ENCODE data around the gene SNX3.
"Not testable (repeated sequence)": the region's sequence is repeated elsewhere in the genome, so short reads cannot be mapped to it uniquely, and the experiment has no call there.

The SNX3 gene

DNA sequence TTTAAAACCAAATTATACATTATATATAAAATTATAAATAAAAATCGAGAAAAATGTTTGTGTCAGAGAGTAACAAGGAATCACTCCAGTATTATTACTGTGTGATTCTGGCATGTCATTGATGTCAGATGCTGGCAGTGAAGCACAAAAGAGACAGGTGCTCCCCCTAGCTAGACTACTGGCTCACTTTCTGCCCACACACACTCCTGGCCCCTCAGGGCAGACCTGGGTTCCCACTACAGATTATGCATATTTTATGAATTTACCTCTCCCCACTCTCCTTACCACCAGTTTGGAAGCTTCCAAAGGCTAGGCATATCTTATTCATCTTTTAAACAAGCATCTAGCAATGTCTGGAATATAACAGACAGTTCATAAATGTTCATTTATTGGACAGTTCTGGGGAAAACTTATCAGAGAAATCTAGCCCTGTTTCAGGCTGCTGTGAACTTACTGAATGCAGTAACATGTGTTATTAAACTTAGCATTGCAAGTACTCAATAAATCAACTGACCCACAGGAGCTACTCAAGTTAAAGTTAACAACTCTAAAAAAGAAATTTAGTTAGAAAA is 12.8 kb downstream of the SNX3 start:
- no peaks in the 10 kb centered on the region for H4K20me1 ChIP-seq (ENCODE audit: insufficient read depth, low read length)
- no peak overlapping the region for H3K4me3 ChIP-seq (ENCODE audit: low read depth, low read length, poor library complexity, severe bottlenecking)
- no peaks in the 10 kb centered on the region for H3F3A ChIP-seq (ENCODE audit: insufficient read depth, low read length)
- H3K27ac ChIP-seq (ENCODE audit: low read depth, low read length, poor library complexity, severe bottlenecking), result no peak overlapping the region
- peaks cover 48% of the 10 kb centered on the region for H3K36me3 ChIP-seq (ENCODE audit: insufficient read depth, low read length)
- no peak for TF ChIP-seq EZH2 (IDR thresholded peaks at IDR 0.05; ENCODE audit: borderline replicate concordance, low read length)
- TF ChIP-seq, protein P1, sequence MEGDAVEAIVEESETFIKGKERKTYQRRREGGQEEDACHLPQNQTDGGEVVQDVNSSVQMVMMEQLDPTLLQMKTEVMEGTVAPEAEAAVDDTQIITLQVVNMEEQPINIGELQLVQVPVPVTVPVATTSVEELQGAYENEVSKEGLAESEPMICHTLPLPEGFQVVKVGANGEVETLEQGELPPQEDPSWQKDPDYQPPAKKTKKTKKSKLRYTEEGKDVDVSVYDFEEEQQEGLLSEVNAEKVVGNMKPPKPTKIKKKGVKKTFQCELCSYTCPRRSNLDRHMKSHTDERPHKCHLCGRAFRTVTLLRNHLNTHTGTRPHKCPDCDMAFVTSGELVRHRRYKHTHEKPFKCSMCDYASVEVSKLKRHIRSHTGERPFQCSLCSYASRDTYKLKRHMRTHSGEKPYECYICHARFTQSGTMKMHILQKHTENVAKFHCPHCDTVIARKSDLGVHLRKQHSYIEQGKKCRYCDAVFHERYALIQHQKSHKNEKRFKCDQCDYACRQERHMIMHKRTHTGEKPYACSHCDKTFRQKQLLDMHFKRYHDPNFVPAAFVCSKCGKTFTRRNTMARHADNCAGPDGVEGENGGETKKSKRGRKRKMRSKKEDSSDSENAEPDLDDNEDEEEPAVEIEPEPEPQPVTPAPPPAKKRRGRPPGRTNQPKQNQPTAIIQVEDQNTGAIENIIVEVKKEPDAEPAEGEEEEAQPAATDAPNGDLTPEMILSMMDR (IDR thresholded peaks at IDR 0.05; ENCODE audit: low read length), result 0 out of 2 replicates have a peak, but pooled peaks have one; percentile 7
- H3K9me2 ChIP-seq (ENCODE audit: low read depth, low read length), result no peaks in the 10 kb centered on the region
- no peaks in the 10 kb centered on the region for H3K9me3 ChIP-seq (ENCODE audit: low read length)
- peaks cover 24% of the 10 kb centered on the region for H3K4me1 ChIP-seq (ENCODE audit: insufficient read depth, low read length, severe bottlenecking)
- peaks cover 67% of the 10 kb centered on the region for H3K79me2 ChIP-seq (ENCODE audit: insufficient read depth, low read length)
- H2AFZ ChIP-seq (ENCODE audit: low read length), result no peak overlapping the region
- H3K4me2 ChIP-seq (ENCODE audit: low read length), result no peak overlapping the region
- H3K27me3 ChIP-seq (ENCODE audit: insufficient read depth, low read length), result no peaks in the 10 kb centered on the region
- no peak overlapping the region for H3K9ac ChIP-seq (ENCODE audit: low read length)

DNA sequence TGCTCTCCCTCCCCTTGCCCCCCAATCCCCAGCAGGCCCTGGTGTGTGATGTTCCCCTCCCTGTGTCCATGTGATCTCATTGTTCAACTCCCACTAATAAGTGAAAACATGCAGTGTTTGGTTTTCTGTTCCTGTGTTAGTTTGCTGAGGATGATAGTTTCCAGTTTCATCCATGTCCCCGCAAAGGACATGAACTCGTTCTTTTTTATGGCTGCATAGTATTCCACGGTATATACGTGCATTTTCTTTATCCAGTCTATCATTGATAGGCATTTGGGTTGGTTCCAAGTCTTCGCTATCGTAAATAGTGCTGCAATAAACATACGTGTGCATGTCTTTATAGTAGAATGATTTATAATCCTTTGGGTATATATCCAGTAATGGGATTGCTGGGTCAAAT is 15.7 kb downstream of the SNX3 start:
- not testable (repeated sequence) for H3K4me2 ChIP-seq (ENCODE audit: low read length); H2AFZ ChIP-seq (ENCODE audit: low read length); H3K9me3 ChIP-seq (ENCODE audit: low read length); H3K9me2 ChIP-seq (ENCODE audit: low read depth, low read length); H4K20me1 ChIP-seq (ENCODE audit: insufficient read depth, low read length); H3F3A ChIP-seq (ENCODE audit: insufficient read depth, low read length); H3K4me3 ChIP-seq (ENCODE audit: low read depth, low read length, poor library complexity, severe bottlenecking); H3K27me3 ChIP-seq (ENCODE audit: insufficient read depth, low read length); H3K27ac ChIP-seq (ENCODE audit: low read depth, low read length, poor library complexity, severe bottlenecking); H3K4me1 ChIP-seq (ENCODE audit: insufficient read depth, low read length, severe bottlenecking); H3K9ac ChIP-seq (ENCODE audit: low read length)
- H3K79me2 ChIP-seq (ENCODE audit: insufficient read depth, low read length), result peaks cover 57% of the 10 kb centered on the region
- H3K36me3 ChIP-seq (ENCODE audit: insufficient read depth, low read length), result peaks cover 59% of the 10 kb centered on the region

GRCh38 chr6:108243836-108244235 is 17.0 kb downstream of the SNX3 start:
- Histone ChIP-seq H3K36me3 (ENCODE audit: insufficient read depth, low read length) (peaks cover 59% of the 10 kb centered on the region), H3K27me3 (ENCODE audit: insufficient read depth, low read length) (no peaks in the 10 kb centered on the region), H3K79me2 (ENCODE audit: insufficient read depth, low read length) (peaks cover 52% of the 10 kb centered on the region)

More at GRCh38 chr6:108243836-108244235, 17.0 kb downstream of the SNX3 start:
- Histone ChIP-seq H3K9ac (ENCODE audit: low read length) (no peak overlapping the region), H3K9me3 (ENCODE audit: low read length) (0 out of 2 replicates have a peak, but pooled peaks cover 9% of the 10 kb centered on the region), H3K4me1 (ENCODE audit: insufficient read depth, low read length, severe bottlenecking) (no peaks in the 10 kb centered on the region), H2AFZ (ENCODE audit: low read length) (no peak overlapping the region), H3K4me2 (ENCODE audit: low read length) (no peak overlapping the region), H4K20me1 (ENCODE audit: insufficient read depth, low read length) (no peaks in the 10 kb centered on the region), H3K27ac (ENCODE audit: low read depth, low read length, poor library complexity, severe bottlenecking) (no peak overlapping the region), H3K9me2 (ENCODE audit: low read depth, low read length) (no peaks in the 10 kb centered on the region), H3K4me3 (ENCODE audit: low read depth, low read length, poor library complexity, severe bottlenecking) (no peak overlapping the region), H3F3A (ENCODE audit: insufficient read depth, low read length) (no peaks in the 10 kb centered on the region)
- TF ChIP-seq EZH2 (IDR thresholded peaks at IDR 0.05; ENCODE audit: borderline replicate concordance, low read length), result no peak
- TF ChIP-seq, protein P1 (IDR thresholded peaks at IDR 0.05; ENCODE audit: low read length), result no peak

Measured in OCI-LY1 (cell line).